Caco-2 (cell line): Measurements from ENCODE around the gene ANAPC4. TPM values are rescaled to one million over a fixed set of nuclear protein-coding genes. Genes with fewer than 3 reads are reported as not detected.

Experiments
- BruUV-seq: library from RNA; stranded (reverse); fragments of 400-500 nt; replicated peaks from 2 replicates; lab custom pipeline; 2021; lab: Mats Ljungman, UMichigan
- CTCF ChIA-PET: fragments of 300-600 bp; sonication (Branson Sonifier 250); formaldehyde crosslinking; loops from one replicate; lab custom pipeline; 2022; ENCODE audit warnings: antibody characterized with exemption; lab: Charles Lee
- POLR2A ChIA-PET: fragments of 300-600 bp; sonication (Branson Sonifier 250); formaldehyde crosslinking; loops from one replicate; lab custom pipeline; 2022; ENCODE audit warnings: antibody characterized with exemption; lab: Charles Lee
- DNase-seq, 2 experiments: peaks; one replicate each; pipeline versions ENCODE4 v3.0.0 to v3.0.0-alpha.2; 2020 to 2022
- H3K27me3 ChIP-seq: replicated peaks from 2 replicates; pipeline ENCODE4 v1.6.0; 2011; ENCODE audit warnings: low read length; ENCODE audit not compliant: control insufficient read depth, insufficient read depth
- H3K36me3 ChIP-seq: 2 replicates; pipeline ENCODE4 v1.5.1; 2011; ENCODE audit warnings: low read length; ENCODE audit not compliant: control insufficient read depth, insufficient read depth
- H3K4me1 ChIP-seq: fragments of 250-450 bp; sonication (Bioruptor Pico); 2 replicates; pipeline ENCODE4 v1.5.1; 2020; ENCODE audit warnings: mild to moderate bottlenecking
- H3K4me3 ChIP-seq: 2 replicates; pipeline ENCODE4 v1.5.1; 2011; ENCODE audit warnings: low read depth, mild to moderate bottlenecking, control low read depth, low read length
- H3K9me3 ChIP-seq: fragments of 250-450 bp; sonication (Bioruptor Pico); 2 replicates; pipeline ENCODE4 v1.5.1; 2020; ENCODE audit warnings: mild to moderate bottlenecking, moderate library complexity
- H3K27ac Mint-ChIP-seq: one replicate; pipeline ENCODE4 v1.8.0; 2022; ENCODE audit warnings: mixed read lengths; ENCODE audit not compliant: unreplicated experiment
- H3K27me3 Mint-ChIP-seq: one replicate; pipeline ENCODE4 v1.8.0; 2022; ENCODE audit warnings: mixed read lengths; ENCODE audit not compliant: insufficient read depth, unreplicated experiment
- H3K36me3 Mint-ChIP-seq: one replicate; pipeline ENCODE4 v1.8.0; 2022; ENCODE audit warnings: mild to moderate bottlenecking, mixed read lengths; ENCODE audit not compliant: insufficient read depth, unreplicated experiment
- H3K4me1 Mint-ChIP-seq: one replicate; pipeline ENCODE4 v1.8.0; 2022; ENCODE audit warnings: low read depth, mixed read lengths; ENCODE audit not compliant: unreplicated experiment
- H3K4me3 Mint-ChIP-seq: one replicate; pipeline ENCODE4 v1.8.0; 2022; ENCODE audit warnings: mild to moderate bottlenecking, moderate library complexity, mixed read lengths; ENCODE audit not compliant: unreplicated experiment
- H3K9me3 Mint-ChIP-seq: one replicate; pipeline ENCODE4 v1.8.0; 2022; ENCODE audit warnings: mixed read lengths; ENCODE audit not compliant: unreplicated experiment
- CTCF ChIP-seq, 2 experiments: fragments of 200-600 bp in 1 of 2; IDR thresholded peaks; 1 replicate in 1 of 2; 2 replicates in 1 of 2; pipeline versions ENCODE4 v1.5.1 to v1.8.0; 2011 to 2022; ENCODE audit warnings: antibody characterized with exemption in 1 of 2, control low read depth in 1 of 2, inconsistent platforms in 1 of 2, low read depth in 1 of 2, low read length in 1 of 2, mild to moderate bottlenecking in 1 of 2, moderate library complexity in 1 of 2; ENCODE audit not compliant: insufficient read depth in 1 of 2, severe bottlenecking in 1 of 2, unreplicated experiment in 1 of 2
- intact Hi-C: fragments of 100-400 bp; cut with micrococcal nuclease; formaldehyde crosslinking; loops from one replicate; pipeline ENCODE4 v1.10.0; 2022; ENCODE audit not compliant: unreplicated experiment
- total RNA-seq: library from RNA; stranded (reverse); gene quantifications from 2 replicates; pipeline ENCODE4 v1.2.3, GENCODE V29; 2022

ANAPC4 gene
- total RNA-seq, 1 experiment from 2014 or later, result 32.3 TPM

DNA sequence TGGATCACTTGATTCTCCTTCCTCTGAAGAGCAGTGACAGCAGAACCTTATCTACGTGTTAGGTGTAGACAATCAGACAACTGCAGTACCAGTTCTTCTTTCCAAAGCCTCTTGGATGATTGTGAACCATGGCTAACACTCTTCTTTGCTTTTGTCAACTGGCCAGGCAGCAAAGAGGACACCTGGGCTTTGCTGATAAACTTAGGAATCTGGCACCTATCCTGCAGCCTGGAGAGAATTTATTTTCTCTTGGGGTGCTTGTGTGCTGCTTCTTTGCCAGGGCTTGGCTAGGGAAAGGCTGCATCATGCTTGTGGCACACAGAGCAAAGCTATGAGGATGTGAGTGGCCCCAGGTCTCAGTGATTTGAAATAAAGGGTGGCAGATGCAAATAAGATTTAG is 77.4 kb downstream of the ANAPC4 start:
- Mint-ChIP-seq H3K27ac (no peak overlapping the region), H3K36me3 (no peaks in the 10 kb centered on the region), H3K27me3 (peaks cover 8% of the 10 kb centered on the region), H3K4me3 (no peak overlapping the region), H3K4me1 (peaks cover 9% of the 10 kb centered on the region), H3K9me3 (no peaks in the 10 kb centered on the region)
- CTCF ChIA-PET, result no interaction called here
- POLR2A ChIA-PET, result no interaction called here
- no peaks in the 10 kb centered on the region for H3K27me3 ChIP-seq
- BruUV-seq, result no TSS peak
- intact Hi-C loops, result no loop called here
- peaks cover 5% of the 10 kb centered on the region; the same call in 1 of the 2 replicates for H3K4me1 ChIP-seq
- TF ChIP-seq CTCF (IDR thresholded peaks at IDR 0.05; ENCODE audit: insufficient read depth in 1 of 2, low read depth in 1 of 2, low read length in 1 of 2, severe bottlenecking in 1 of 2, unreplicated experiment in 1 of 2), result no peak
- no peak for DNase-seq
- no peak overlapping the region for H3K4me3 ChIP-seq
- no peaks in the 10 kb centered on the region for H3K36me3 ChIP-seq
- H3K9me3 ChIP-seq, result no peaks in the 10 kb centered on the region

DNA sequence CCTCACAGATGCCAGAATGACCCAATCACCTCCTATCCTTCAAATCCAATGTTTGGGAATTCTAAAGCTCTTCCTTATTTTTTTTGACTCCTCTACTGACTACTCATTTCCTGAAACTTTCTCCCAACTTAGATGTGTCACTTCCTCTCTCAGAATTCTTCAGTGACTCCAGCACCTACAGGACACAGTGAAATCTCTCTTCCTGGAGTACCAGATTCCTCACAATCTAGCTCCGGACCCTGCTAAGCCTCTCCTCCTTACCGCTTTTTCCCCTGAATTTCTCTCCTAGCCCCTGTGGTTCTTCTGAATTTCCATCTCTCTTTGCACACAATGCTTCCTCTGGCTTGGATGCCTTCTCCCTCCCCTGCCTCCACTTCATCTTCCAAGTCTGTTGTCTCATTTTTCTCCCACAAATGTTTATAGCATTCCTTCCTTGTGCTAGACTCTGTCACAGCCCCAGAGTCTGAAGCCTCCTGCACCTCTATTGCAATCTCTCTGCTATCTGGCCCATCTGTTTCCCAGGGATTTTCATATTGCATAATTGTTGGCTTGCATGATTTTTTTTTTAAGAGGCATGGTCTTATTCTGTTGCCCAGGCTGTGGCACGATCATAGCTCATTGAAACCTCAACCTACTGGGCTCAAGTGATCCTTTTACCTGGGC is 80.1 kb downstream of the ANAPC4 start:
- Mint-ChIP-seq H3K9me3 (no peaks in the 10 kb centered on the region), H3K4me3 (no peak overlapping the region), H3K4me1 (peaks cover 9% of the 10 kb centered on the region), H3K27ac (no peak overlapping the region), H3K27me3 (peaks cover 8% of the 10 kb centered on the region), H3K36me3 (no peaks in the 10 kb centered on the region)
- intact Hi-C loops, result no loop called here
- no peaks in the 10 kb centered on the region for H3K4me1 ChIP-seq
- no peaks in the 10 kb centered on the region for H3K27me3 ChIP-seq
- BruUV-seq, result no TSS peak
- H3K36me3 ChIP-seq, result no peaks in the 10 kb centered on the region
- POLR2A ChIA-PET, result no interaction called here
- CTCF ChIA-PET, result no interaction called here
- no peak for DNase-seq
- TF ChIP-seq CTCF (IDR thresholded peaks at IDR 0.05; ENCODE audit: insufficient read depth in 1 of 2, low read depth in 1 of 2, low read length in 1 of 2, severe bottlenecking in 1 of 2, unreplicated experiment in 1 of 2), result no peak
- no peaks in the 10 kb centered on the region for H3K9me3 ChIP-seq
- no peak overlapping the region for H3K4me3 ChIP-seq

DNA sequence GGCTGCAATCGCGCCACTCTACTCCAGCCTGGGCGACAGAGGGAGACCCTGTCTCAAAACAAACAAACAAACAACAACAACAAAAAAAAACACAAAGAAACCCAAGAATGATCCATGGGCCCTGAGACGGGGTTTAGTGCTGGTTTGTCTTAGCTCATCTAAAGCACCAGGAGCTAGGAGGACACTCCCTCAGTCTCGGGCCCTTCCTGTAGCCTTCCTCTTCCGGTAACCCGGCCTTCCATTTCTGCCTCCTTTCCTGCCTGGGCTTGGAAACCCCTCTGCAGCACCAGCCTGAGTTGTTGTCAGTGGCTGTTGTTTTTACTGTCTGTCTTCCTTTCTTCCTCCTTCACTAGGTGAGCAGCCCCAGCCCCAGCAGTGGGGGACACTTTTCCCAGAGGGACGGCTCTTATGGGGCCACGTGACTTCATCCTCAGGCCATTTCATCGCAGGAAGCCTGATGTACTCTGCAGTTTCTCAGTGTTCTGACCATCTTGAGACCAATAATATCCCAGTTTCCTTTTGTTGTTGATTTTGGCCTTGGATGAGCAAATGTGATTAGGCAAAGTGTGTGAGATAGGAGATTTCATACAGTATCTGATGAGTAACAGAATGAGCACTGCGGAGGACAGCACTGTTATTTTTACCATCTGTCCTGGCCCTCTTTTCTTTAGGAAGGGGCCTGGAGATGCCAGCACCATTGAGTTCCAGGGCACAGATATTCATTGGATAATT is 90.1 kb downstream of the ANAPC4 start:
- CTCF ChIA-PET, result no interaction called here
- POLR2A ChIA-PET, result no interaction called here
- DNase-seq, result no peak
- H3K27me3 ChIP-seq, result no peaks in the 10 kb centered on the region
- Mint-ChIP-seq H3K9me3 (no peaks in the 10 kb centered on the region), H3K4me3 (no peak overlapping the region), H3K27ac (no peak overlapping the region), H3K36me3 (no peaks in the 10 kb centered on the region), H3K4me1 (no peaks in the 10 kb centered on the region), H3K27me3 (peaks cover 4% of the 10 kb centered on the region)
- no peaks in the 10 kb centered on the region for H3K9me3 ChIP-seq
- H3K36me3 ChIP-seq, result no peaks in the 10 kb centered on the region
- no peaks in the 10 kb centered on the region for H3K4me1 ChIP-seq
- BruUV-seq, result no TSS peak
- no peak for TF ChIP-seq CTCF (IDR thresholded peaks at IDR 0.05; ENCODE audit: insufficient read depth in 1 of 2, low read depth in 1 of 2, low read length in 1 of 2, severe bottlenecking in 1 of 2, unreplicated experiment in 1 of 2)
- intact Hi-C loops, result no loop called here
- no peak overlapping the region for H3K4me3 ChIP-seq
